Dedifferentiated amniotic fluid mesenchymal stem cell (primary cell): ENCODE data around the gene GPA33.

Experiments
- DNase-seq: peaks from one replicate; pipeline ENCODE4 v3.0.0-alpha.2; 2016; ENCODE audit errors: extremely low spot score

GPA33 gene

GRCh38 chr1:167118188-167118587 is 28.0 kb upstream of the GPA33 start:
- no peak for DNase-seq

- no peak for DNase-seq
Measured at GRCh38 chr1:167117225-167117624, 27.0 kb upstream of the GPA33 start.

DNA sequence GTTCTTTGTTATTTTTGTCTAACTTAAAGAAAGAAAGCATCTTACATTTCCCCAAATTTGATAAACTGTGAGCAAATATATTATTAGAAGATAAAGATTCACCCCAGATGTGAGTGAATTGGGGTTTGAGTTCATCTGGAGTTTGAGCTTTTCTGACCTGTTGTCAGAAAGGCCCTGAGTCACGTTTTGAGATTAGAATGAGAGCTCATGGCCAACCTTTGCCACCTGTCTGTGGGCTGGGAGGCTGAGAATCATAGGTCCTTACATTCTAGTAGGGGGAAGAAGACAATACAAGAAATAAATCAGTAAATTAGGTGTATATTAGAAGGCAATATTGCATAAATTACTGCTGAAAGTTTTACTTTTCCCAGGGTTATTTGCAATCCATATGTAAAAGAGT is 26.0 kb upstream of the GPA33 start:
- DNase-seq: no peak

GRCh38 chr1:167115655-167116054 is 25.5 kb upstream of the GPA33 start:
- no peak for DNase-seq

DNA sequence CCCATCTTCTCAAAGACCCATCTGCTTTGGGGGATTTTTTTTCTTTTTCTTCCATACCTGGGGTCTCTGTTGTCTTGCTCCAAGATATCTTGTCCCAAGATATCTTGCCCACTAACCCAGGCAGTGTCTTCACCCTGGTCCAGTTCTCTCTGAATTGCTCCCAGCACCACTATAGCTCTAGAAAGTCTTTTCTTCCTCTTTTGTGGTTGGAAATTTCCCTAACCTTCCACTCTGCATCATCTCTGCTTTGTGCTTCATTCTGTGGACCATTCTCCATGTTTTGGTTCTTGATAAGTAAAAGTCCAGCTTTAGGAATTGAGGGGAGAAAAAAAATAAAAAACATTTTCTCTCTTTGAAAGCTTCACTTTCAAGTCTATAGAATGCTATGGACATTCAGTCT is 24.5 kb upstream of the GPA33 start:
- no peak for DNase-seq

- no peak for DNase-seq
Measured at GRCh38 chr1:167111868-167112709, 21.9 kb upstream of the GPA33 start.

GRCh38 chr1:167110586-167110985 is 20.4 kb upstream of the GPA33 start:
- no peak for DNase-seq

GRCh38 chr1:167109125-167109524 is 18.9 kb upstream of the GPA33 start:
- no peak for DNase-seq

DNA sequence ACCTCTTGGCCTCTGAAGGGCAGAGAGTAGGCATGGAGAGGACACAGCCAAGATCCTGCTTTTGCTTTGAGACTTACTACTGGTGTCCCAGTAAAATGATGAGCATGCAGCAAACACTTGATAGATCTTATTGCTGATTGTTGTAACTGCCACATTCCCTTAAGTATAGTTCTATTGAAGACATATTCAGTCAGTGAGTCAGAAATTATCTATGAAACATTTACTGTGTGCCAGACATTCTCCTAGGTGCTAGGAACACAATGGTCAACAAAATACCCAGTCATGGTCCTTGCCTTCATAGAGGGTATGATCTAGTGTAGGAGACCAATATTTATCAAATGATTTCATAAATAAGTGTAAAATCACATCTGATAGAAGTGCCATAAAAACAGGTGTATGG is 17.3 kb upstream of the GPA33 start:
- DNase-seq: no peak

GRCh38 chr1:167106119-167106461 is 15.9 kb upstream of the GPA33 start:
- DNase-seq: no peak

GRCh38 chr1:167105271-167106118 is 15.3 kb upstream of the GPA33 start:
- no peak for DNase-seq

- no peak for DNase-seq
Measured at GRCh38 chr1:167104256-167104633, 14.1 kb upstream of the GPA33 start.

DNA sequence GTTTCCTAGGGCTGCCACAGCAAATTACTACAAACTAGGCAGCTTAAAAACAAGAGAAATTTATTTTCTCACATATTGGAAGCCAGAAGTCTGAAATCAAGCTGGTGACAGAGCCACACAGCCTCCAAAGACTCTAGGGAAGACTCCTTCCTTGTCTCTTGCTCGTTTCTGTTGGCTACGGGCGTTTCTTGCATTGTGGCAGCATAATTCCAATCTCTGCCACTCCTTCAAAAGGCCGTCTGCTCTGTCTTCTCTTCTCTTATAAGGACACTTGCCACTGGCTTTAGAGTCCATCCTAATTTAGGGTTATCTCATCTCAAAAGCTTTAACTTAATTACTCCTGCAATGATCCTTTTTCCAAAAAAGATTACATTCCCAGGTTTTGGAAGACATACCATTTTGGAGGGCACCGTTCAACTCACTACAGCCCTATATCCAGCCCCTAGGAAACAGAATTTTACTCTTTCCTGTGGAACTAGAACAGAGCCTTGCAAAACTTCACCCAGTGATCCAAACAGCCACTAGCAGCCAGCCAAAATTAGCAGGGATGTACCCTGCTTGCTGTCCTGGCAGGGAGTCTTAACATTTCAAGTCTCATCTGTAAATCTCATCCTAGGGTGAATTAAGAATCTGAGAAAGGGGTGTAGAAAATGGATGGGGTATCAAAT is 12.9 kb upstream of the GPA33 start:
- DNase-seq: no peak

DNA sequence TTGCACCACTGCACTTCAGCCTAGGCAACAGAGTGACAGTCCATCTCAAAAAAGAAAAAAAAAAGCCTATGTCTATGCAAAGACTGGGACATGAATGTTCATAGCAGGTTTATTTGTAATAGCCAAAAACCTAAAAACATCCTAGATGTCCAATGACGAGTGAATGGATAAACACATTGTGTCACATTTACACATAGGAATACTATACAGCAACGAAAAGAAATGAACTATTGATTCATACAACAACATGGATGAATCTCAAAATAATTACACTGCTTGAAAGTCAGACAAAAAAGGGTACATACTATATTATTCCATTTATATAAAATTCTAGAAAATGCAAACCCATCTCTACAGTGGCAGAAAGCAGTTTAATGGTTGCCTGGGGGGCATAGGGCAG is 11.6 kb upstream of the GPA33 start:
- no peak for DNase-seq

GRCh38 chr1:167100730-167101129 is 10.6 kb upstream of the GPA33 start:
- DNase-seq: no peak

- DNase-seq: no peak
Measured at GRCh38 chr1:167099851-167100250, 9.7 kb upstream of the GPA33 start.

DNA sequence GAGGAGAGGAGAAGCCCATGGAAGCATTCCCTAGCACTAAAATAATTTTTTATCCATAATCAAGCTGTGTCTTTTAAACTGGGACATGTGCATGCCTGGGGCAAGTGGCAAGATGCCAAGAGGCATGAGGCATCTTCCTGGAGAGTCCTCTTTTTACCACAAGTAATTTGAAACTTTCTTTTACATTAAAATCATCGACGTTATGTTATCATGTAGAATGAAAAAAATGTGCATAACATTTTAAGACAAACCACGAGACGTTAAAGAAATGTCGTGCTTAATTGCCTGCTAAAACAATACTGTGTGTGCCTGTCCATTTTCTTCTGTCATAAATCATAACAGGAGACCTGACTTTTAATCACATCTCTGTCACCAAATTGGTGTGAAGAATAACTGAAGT is 5.2 kb upstream of the GPA33 start:
- peak; percentile 85 for DNase-seq

- DNase-seq: no peak
Measured at GRCh38 chr1:167094690-167095089, 4.5 kb upstream of the GPA33 start.

DNA sequence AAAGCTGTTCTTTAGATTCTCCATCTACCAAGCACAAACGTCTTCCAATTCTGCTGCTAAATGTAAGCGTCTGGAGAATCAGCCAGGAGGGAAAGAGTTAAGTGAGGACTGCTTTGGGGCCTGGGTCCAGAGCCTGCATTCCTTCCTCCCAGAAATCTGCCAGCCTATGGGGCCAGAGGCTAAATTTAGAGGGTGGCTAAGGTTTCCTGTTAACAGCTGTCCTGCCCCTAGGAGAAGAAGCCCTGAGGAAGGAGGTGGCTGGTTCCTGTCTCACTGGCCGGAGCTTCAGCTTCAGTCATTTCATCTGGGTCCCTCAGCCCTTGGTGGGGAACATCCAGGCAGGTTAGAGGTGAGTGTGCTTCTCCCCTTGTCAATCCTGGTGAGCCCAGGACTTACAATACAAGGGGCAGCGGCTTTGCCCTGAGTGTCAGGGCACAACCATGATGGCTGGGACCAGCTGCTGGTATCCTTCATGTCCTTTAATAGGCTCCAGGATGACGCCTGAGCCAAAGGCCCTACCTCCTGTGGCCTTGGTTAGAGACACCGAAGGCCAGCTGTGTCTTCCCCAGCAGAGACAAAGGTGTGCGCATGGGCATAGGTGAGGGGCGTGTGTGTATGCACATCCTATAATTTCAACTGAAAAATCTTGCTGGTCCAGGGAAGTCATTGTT is 3.8 kb upstream of the GPA33 start, which contains the start of gene STYXL2:
STYXL2 (plus strand) TSS at position 230 of the 671 bp plus-strand sequence. CDS start 775 bp downstream, outside the sequence.
- no peak for DNase-seq

GRCh38 chr1:167092653-167093052 is 2.5 kb upstream of the GPA33 start:
- DNase-seq: no peak

DNA sequence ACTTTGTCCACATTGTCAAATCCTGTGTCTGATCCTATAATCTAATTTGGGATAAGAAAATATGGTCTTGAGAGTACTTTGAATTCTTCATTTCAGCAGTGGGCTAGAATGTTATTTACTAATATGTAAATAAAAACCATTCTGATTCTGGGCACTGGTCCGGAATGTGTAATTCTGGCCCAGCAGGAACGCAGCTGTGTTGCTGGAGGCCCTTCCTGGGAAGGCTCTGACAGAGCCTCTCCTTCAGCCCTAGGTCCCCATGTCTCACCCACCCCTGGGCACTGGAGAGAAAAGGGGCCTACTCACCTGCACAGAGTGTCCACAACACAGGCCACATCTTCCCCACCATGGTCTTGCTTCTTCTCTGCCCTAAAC is 251 bp downstream of the GPA33 start:
- DNase-seq: no peak
